NCI-H748 (cell line): ENCODE data around the gene CYP2C8.
"Not testable (repeated sequence)": the region's sequence is repeated elsewhere in the genome, so short reads cannot be mapped to it uniquely, and the experiment has no call there.

Source experiments
- DNase-seq: peaks from one replicate; lab custom pipeline; 2025; ENCODE audit not compliant: unreplicated experiment; lab: John Stamatoyannopoulos, UW

CYP2C8 gene

DNA sequence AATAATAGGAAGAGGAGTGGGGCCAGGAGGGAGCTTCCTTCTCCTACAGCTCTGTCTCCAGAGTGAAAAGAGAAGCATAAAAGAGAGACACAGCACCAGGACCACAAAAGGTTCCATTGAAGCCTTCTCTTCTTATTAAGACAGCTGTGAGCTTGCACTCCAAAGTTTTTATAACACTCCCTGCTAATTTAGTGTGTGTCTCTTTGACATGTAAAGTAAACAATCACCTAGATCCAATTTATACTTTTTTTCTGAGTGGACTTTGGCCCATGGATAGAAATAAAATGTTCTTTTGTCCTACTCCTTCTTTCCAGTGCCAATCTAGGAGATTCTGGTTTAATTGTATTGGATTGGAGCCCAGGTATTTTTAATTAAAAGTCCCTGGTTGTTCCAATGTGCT, at the start of gene CYP2C8:
CYP2C8 (minus strand) TSS at position 212 of the 400 bp plus-strand sequence; CDS start at position 117, 95 bp downstream.
- DNase-seq, result no peak

DNA sequence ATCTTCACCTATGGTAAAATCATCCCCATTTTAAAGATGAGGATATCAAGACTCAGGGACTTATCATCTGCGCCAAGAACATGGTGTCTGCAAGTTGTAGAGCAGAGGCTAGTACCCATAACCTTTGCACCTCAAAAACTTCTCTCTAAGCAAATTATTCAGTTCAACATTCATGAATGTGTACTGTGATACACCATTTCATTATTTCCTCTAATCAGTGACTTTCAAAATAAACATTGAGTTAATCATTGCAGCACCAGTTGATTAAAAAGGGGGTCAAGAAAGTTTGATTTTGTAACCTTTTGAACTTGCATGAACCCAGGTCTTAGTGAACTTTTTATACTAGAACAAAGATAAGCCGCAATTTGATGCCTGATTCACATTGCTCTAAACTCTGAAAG, 47.6 kb upstream of the CYP2C8 start:
- DNase-seq, result no peak

DNA sequence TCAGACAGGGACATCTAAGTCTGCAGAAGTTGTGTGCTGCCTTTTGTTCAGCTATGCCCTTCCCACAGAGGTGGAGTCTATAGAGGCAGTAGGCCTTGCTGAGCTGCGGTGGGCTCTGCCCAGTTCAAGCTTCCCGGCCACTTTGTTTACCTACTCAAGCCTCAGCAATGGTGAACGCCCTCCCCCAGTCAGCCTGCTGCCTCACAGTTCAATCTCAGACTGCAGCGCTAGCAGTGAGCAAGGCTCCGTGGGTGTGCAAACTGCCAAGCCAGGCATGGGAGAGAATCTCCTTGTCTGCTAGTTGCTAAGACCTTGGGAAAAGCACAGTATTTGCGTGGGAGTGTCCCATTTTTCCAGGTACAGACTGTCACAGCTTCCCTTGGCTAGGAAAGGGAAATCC, 41.5 kb upstream of the CYP2C8 start:
- DNase-seq, result peak; percentile 8

DNA sequence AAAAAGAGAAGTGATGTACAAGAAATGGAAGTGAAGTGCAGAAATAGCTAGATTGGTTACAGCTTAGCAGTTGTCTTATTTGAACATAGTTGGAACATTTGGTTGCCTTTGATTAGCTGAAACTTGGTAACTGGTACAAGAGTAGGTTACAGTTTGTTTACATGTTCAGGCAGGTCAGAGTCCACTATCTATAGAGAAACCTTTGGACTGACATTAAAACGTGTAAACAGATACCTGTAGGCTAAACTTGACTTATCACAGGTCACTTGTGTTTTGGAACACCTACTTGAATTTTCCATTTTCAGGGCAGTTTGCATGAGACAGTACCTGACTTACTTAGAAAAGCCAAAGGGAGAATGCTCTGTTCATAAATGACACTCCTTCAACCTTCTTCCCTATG, 28.5 kb upstream of the CYP2C8 start:
- no peak for DNase-seq

DNA sequence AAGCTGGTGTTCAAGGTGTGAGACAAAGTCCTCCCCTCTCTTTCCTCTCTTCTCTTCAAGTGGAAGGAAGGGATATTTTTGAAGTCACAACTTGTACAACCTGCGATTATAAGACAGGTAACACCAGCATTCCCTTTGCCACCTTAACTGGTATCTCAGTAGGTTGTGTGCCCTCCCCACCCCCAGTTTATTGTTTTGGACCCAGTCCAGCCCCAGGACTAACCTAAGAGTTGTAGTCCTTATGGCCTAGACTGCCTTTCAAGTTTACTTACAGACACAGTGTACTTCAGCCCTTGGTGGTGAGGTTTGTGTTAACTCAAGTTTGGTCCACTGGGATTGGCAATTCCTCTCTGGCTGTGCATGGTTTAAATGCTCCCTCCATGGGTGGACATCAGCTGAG, 26.8 kb upstream of the CYP2C8 start:
- no peak for DNase-seq

DNA sequence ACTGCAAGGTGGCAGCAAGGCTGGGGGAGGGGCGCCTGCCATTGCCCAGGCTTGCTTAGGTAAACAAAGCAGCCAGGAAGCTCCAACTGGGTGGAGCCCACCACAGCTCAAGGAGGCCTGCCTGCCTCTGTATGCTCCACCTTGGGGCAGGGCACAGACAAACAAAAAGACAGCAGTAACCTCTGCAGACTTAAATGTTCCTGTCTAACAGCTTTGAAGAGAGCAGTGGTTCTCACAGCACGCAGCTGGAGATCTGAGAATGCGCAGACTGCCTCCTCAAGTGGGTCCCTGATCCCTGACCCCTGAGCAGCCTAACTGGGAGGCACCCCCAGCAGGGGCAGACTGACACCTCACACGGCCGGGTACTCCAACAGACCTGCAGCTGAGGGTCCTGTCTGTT, 10.3 kb upstream of the CYP2C8 start:
- DNase-seq, result not testable (repeated sequence)

DNA sequence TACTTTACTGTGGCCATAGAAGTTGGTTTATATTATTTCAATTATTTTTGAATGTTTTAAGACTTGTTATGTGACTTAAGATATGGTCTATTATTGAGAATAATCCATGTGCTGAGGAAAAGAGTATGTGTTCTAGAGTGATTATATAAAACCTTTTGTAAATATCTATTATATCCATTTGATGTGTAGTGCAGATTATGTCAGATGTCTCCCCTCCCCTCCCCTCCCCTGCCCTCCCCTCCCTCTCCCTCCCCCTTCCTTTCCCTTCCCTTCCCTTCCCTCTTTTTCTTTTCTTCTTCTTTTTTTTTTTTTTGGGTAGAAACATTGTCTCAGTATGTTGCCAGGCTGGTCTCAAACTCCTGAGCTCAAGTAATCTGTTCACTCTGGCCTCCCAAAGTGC, 8.3 kb upstream of the CYP2C8 start:
- no peak for DNase-seq

DNA sequence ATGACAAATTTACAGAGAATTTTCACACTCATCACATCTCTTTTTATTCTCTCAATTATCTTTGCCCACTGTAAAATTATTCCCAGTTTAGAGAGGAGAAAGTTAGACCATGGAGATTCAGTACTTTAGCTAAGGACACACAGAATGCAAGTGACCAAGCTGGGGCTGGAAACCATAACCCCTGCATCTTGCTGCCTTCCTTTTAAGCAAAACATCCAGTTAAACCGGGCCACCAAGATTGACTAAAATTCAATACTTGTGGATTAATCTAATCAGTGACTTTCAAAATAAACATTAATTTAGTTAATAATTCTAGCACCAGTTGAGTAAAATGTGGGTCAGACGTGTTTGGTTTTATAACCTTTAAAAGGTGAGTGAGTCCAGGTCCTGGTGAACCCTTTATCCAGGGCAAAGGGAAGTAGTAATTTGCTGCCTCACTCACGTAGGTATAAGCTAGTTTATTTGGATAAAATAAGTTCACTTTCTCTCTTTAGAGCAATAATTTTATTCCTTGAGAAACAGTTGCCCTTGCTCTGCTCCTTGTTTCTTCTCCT, 1.9 kb upstream of the CYP2C8 start:
- no peak for DNase-seq

DNA sequence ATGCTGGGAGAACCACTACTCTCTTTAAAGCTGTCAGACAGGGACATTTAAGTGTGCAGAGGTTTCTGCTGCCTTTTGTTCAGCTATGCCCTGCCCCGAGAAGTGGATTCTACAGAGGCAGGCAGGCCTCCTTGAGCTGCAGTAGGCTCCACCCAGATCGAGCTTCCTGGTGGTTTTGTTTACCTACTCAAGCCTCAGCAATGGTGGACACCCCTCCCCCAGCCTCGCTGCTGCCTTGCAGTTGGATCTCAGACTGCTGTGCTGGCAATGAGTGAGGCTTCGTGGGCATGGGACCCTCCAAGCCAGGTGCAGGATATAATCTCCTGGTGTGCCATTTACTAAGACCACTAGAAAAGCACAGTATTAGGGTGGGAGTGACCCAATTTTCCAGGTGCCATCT, 5.2 kb downstream of the CYP2C8 start:
- not testable (repeated sequence) for DNase-seq

DNA sequence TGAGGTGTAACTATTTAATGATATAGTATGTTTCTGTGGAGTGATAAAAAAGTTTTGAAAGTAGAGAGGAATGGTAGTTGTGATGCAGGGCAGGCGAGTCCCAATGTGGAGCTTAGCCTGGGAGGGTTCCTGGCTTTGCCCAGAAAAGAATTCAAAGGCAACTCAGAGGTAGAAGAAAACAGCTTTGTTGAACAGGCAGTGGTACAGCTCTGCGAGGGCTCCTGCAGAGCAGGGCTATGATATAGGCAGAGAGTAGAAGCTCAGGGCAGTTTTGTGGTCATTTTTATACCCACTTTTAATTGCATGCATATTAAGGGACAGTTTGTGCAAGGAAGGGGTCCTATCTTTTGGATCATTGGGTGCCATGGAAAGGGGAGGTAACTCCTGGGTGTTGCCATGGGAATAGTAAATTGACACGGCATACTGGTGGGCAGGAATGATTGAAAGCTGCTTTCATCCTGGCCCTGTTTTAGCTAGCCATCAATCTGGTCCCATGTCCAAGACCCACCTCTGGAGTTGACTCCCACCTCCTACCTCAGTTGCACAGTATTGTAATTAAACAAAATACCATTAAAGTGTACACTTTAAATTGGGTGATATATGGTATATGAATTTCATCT, 12.4 kb downstream of the CYP2C8 start:
- DNase-seq, result no peak

DNA sequence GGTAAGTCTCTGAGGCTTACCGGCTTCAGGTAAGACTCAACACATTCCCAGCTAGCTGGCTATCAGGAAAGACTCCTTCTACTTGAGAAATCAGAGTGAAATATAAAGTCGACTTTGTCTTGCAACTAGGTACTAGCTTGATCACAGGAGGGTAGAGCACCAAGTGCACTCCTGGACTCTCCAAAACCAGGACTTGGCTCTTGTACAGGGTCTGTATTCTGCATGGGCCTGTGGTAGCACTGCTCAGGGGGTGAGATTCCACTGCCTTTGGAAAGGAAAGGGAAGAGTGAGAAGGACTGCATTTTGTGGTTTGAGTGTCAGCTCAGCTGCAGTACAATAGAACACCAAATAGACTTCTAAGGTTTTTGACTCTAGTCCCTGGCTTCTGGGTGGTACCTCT, 19.4 kb downstream of the CYP2C8 start:
- DNase-seq, result no peak

DNA sequence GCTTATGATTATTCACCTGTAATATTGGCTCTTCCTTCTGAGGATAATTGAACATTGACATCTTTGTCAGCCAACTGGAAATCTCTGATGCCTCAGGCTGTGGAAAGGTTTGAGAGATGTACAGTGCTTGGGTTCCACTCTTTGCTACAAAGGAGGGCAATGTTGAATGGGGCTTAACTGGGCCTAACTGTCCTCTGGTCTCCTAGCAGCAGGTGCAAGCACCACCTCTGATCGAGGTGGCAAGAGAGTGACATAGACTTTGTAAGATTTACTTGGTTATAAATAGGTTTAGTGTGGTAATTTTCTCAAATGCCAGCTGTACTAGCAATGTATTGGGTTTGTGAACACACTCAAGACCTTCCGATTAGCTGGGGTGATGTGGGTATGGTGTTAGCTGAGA, 21.1 kb downstream of the CYP2C8 start:
- DNase-seq, result no peak

DNA sequence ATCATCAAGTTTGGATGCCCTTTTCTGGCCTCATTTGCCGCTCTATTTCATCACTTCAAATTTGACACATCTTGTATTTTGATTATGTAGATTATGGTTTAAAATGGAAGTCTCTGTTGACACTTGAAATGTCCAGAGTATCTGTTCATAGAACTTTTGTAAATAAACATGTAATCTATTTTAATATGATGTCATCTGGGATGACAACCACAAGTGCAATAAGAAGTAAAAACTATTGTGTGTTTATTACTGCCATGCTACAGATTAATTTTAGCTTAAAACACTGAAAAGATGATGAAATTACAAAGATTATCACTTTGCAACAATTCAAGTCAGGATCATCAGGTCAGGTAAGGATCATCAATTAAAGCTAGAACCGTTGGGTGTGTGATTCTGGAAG, 30.0 kb downstream of the CYP2C8 start:
- no peak for DNase-seq

DNA sequence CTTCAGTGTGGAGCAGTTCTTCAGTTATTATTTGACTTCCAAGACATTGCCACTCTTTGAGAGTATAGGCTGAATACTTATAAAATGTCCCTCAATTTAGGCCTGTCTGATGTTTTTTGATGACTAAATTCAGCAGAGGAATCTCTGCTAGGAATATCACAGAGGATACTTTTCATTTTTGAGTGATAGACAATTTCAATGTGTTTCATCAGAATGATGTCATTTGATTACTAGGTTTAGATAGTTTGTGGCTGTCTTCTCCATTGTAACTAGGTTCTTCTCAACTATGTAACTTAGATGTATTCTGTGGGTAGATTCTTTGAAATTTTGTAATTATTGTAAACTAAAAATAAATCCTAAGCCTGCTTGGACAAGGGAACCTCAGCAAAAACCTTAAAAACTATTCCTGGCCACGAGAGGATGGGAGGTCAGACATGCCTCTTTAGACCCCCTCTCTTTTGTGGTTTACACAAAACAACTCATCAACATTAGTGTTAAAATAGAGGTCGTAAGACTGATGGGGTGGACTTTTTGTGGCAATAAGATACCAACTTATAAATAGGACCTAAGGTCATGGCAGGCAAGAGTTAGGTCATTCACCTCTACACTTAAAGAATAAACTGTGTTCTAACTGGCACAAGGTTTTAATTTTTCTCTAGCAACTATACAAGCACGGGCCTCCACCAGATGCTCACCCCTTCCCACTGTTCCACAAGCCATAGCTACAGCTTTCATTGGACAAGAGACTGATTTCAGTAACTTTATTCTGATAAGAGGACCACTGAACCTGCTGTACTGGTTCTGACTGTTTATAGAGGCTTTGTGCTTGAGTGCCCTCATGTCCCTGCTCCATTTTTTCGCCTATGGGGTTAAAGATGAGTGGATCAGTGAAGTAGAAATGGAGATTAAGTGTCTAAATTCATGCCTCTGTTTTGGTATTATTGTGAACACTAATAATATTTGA, 33.7 kb downstream of the CYP2C8 start:
- DNase-seq, result peak; percentile 15

DNA sequence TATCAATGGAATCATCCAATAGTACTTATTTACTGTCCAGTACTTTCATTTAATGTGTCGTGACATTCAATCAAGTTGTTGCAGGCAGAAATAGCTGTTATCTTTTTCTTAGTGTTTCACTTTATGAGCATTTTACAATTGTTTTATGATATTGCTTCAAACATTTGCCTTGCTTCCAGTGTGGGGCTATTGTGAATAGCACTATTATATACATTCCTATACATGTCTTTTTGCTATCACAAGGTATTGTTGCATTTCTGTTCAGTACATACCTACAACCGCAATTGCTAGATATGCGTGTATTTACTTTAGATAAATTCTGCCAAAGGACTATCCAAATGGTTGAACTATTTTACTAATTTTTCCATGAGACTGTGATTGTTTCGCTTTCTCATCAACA, 34.9 kb downstream of the CYP2C8 start:
- DNase-seq, result no peak

DNA sequence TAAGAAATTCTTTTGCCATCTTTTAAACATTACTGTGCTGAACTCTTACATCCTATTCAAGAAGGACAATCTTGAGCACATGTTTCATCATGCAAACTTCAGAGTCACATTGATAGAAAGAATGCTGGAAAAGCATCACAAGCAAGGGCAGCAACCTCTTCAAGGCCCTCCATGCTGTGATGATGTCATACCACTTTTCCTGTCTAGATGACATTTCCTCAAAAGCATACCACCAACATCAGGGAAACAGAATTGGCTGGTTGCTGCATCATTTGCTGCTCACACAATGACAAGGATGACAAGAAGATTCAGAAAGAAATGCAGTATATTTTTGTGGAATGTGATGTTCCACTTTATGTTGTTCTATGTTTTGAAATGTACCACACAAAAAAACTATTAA, 37.6 kb downstream of the CYP2C8 start:
- no peak for DNase-seq

DNA sequence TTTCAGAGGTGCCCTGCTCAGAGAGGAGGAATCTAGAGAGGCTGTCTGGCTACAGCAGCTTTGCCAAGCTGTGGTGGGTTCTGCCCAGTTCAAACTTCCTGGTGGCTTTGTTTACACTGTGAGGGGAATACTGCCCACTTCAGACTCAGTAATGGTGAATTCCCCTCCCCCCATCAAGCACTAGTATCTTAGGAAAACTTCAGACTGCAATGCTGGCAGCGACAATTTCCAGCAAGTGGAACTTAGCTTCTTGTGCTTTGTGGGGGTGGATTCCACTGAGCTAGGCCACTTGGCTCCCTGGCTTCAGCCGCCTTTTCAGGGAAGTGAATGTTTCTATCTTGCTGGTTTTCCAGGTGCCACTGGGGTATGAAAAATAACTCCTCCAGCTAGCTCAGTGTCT, 42.8 kb downstream of the CYP2C8 start:
- no peak for DNase-seq

DNA sequence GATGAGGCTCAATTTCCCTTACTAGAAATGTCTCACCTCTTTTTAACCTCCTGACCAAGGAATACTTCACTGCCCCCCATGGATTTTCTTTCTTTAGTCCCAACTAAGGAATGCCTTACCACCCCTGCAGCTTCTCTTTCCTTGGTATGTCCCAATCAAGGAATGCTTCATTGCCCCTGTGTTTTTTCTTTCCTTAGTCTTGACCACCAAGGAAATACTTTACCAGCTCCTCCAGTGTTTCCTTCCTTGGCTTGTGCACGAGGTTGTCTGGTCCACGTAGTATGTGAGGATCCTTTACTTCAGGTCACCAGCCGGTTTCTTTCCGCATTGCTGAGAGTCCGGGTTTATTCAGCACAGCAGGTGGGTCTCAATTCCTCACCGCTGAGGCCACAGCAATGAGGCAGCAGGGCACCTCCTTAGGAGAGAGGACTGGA, 71.5 kb downstream of the CYP2C8 start:
- DNase-seq, result peak; percentile 26

DNA sequence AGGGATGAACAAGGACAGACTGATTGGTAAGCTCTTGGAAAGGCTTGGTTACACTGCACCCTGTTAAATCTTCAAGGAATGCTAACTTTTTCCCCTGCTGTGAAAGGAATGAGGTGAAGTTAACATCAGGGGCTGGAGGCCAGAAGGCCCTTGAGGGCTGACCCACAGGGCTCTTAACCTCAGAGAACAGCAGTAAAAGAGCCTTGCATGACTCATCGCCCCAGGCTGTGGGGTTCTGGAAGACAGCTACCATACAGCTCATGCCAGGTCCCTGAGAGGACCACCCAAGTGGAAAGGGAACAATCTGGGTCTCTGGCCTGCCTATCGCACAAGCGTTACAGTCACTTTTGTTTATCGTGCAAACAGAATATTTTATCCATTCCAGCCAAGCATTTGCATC, 76.5 kb downstream of the CYP2C8 start:
- DNase-seq, result no peak

DNA sequence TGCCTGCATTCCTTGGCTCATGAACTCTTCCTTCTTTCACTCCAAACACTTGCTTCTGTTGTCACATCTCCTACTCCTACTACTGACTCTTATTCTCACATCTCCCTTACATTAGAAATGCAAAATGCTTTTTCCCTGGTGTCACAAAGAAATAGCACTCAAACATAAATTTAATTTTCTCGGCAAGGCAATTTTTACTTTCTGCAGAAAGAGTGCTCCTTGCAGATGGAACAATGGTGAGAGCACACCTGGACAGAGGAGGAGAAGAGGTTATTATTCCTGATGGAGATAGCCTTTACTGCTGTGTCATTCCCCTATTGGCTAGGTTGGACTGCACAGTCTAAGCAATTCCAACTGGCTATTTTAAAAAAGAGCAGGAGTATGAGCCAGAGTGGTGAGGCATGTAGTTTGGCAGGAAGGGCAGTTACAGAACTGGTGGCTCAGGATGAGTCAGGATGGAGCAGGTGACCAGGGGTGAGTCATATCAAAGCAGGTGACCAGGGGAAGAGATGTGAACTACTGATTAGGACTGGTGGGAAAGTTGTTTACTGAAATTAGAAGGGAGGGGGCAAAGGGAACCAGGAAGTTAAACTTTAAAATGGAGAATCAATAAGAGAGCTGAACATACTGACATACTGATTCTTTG, 77.9 kb downstream of the CYP2C8 start:
- DNase-seq, result peak; percentile 6

DNA sequence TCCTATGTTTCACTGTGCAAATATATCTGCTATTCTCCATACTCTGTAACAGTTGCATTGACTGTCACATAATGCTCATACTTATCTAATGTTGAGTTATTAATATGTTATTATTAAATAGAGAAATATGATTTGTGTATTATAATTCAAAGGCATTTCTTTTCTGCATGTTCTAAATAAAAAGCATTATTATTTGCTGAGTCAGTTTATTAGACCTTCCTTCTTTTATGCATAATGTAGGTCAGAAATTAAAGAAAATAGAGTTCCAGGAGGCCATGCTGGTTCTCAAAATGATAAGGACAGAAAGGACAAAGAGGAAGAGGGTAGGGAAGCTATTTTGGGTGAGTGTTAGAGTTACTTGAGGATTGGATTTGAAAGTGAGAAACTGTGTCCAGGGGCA, 80.1 kb downstream of the CYP2C8 start:
- no peak for DNase-seq
